GM23248 (cell line): Measurements from ENCODE around the gene KLHL30. TPM values are rescaled to one million over a fixed set of nuclear protein-coding genes. Genes with fewer than 3 reads are reported as not detected.

Experiments used
- DNase-seq: peaks from one replicate; pipeline ENCODE4 v3.0.0-alpha.2; 2015
- H2AFZ ChIP-seq: fragments of 200-600 bp; sonication (generic); 2 replicates; pipeline ENCODE4 v1.6.1; 2016; ENCODE audit warnings: antibody characterized with exemption
- H3F3A ChIP-seq: fragments of 200-600 bp; sonication (generic); 2 replicates; pipeline ENCODE4 v1.6.1; 2016; ENCODE audit warnings: mild to moderate bottlenecking, antibody characterized with exemption, mixed run types; ENCODE audit not compliant: insufficient read depth
- H3K27ac ChIP-seq: fragments of 200-600 bp; sonication (generic); 2 replicates; pipeline ENCODE4 v1.5.1; 2016; ENCODE audit warnings: mild to moderate bottlenecking
- H3K27me3 ChIP-seq: fragments of 200-600 bp; sonication (generic); replicated peaks from 2 replicates; pipeline ENCODE4 v1.6.1; 2016; ENCODE audit warnings: mild to moderate bottlenecking; ENCODE audit not compliant: insufficient read depth
- H3K36me3 ChIP-seq: fragments of 200-600 bp; sonication (generic); 2 replicates; pipeline ENCODE4 v1.6.1; 2016; ENCODE audit warnings: low read depth, mild to moderate bottlenecking
- H3K4me1 ChIP-seq: fragments of 200-600 bp; sonication (generic); 2 replicates; pipeline ENCODE4 v1.6.1; 2016; ENCODE audit warnings: mild to moderate bottlenecking; ENCODE audit not compliant: insufficient read depth
- H3K4me2 ChIP-seq: fragments of 200-600 bp; sonication (generic); one replicate; pipeline ENCODE4 v1.6.1; 2016; ENCODE audit warnings: mild to moderate bottlenecking; ENCODE audit not compliant: unreplicated experiment
- H3K4me3 ChIP-seq: fragments of 200-600 bp; sonication (generic); 2 replicates; pipeline ENCODE4 v1.5.1; 2016; ENCODE audit warnings: mild to moderate bottlenecking
- H3K79me2 ChIP-seq: fragments of 200-600 bp; sonication (generic); 2 replicates; pipeline ENCODE4 v1.6.1; 2016; ENCODE audit warnings: mild to moderate bottlenecking; ENCODE audit not compliant: insufficient read depth
- H3K9ac ChIP-seq: fragments of 200-600 bp; sonication (generic); 2 replicates; pipeline ENCODE4 v1.6.1; 2016; ENCODE audit warnings: mild to moderate bottlenecking
- H3K9me2 ChIP-seq: fragments of 200-600 bp; sonication (generic); 2 replicates; pipeline ENCODE4 v1.6.1; 2016; ENCODE audit warnings: mixed run types, mild to moderate bottlenecking, moderate library complexity; ENCODE audit not compliant: insufficient read depth
- H3K9me3 ChIP-seq: fragments of 200-600 bp; sonication (generic); one replicate; pipeline ENCODE4 v1.6.1; 2017; ENCODE audit warnings: low read depth
- H4K20me1 ChIP-seq: fragments of 200-600 bp; sonication (generic); 2 replicates; pipeline ENCODE4 v1.6.0; 2016; ENCODE audit not compliant: insufficient read depth
- EZH2 ChIP-seq: fragments of 200-600 bp; sonication (generic); IDR thresholded peaks from 2 replicates; pipeline ENCODE4 v1.6.1; 2018; ENCODE audit warnings: antibody characterized with exemption, mild to moderate bottlenecking; ENCODE audit not compliant: insufficient read depth, poor library complexity, severe bottlenecking
- EZH2phosphoT487 ChIP-seq: fragments of 200-600 bp; sonication (generic); IDR thresholded peaks from 2 replicates; pipeline ENCODE4 v1.6.1; 2018; ENCODE audit warnings: antibody characterized with exemption, moderate library complexity, mild to moderate bottlenecking, low read depth; ENCODE audit not compliant: insufficient read depth
- WGBS, 2 experiments: methylation state at CpG; one replicate each; pipeline ENCODE4 v1.1.6; 2015 to 2017; ENCODE audit warnings: low lambda C conversion rate in 2 of 2, low coverage in 1 of 2; ENCODE audit errors: missing lambda C conversion rate in 2 of 2; 5-methylcytosine and 5-hydroxymethylcytosine counted together
- in situ Hi-C: fragments of 300-500 bp; cut with MboI; formaldehyde crosslinking; loops from 2 replicates; pipeline ENCODE4 v1.15.0; 2020
- polyA plus RNA-seq: library from polyadenylated mRNA; unstranded; fragments of >200 nt; fragmentation: Nextera tagmentation; extraction: Ambion mirVana; gene quantifications from 2 replicates; pipeline ENCODE4 v1.2.1, GENCODE V29; 2016
- total RNA-seq: library from RNA; depleted of rRNA; stranded (reverse); fragments of >200 nt; shearing (Covaris generic); gene quantifications from 2 replicates; pipeline ENCODE4 v1.2.3, GENCODE V29; 2014

Gene KLHL30
- total and polyA plus RNA-seq, 2 experiments from 2014 or later, result 0.05 to 0.11 TPM

- H3K27ac ChIP-seq, result no peak overlapping the region
- H3K9ac ChIP-seq, result no peak overlapping the region
- H4K20me1 ChIP-seq, result no peaks in the 10 kb centered on the region
- no peaks in the 10 kb centered on the region for H3K27me3 ChIP-seq
- no peak overlapping the region for H3K4me3 ChIP-seq
- no peak overlapping the region for H3K4me2 ChIP-seq
- no peaks in the 10 kb centered on the region for H3K4me1 ChIP-seq
- no peaks in the 10 kb centered on the region for H3K36me3 ChIP-seq
- DNase-seq, result no peak
- in situ Hi-C loops, result no loop called here
- H2AFZ ChIP-seq, result no peak overlapping the region
- H3K79me2 ChIP-seq, result no peaks in the 10 kb centered on the region
- H3F3A ChIP-seq, result no peaks in the 10 kb centered on the region
- TF ChIP-seq EZH2phosphoT487 (no peak), EZH2 (no peak)
- no peaks in the 10 kb centered on the region for H3K9me3 ChIP-seq
- no peaks in the 10 kb centered on the region for H3K9me2 ChIP-seq
- 82 to 83% methylated on average over 18 of the region's 18 CpGs for WGBS, 2 experiments
Measured at GRCh38 chr2:238155761-238156694, 17.6 kb downstream of the KLHL30 start.

- Histone ChIP-seq H3K4me3 (no peak overlapping the region), H3K27ac (no peak overlapping the region), H3K9ac (no peak overlapping the region), H3K4me2 (no peak overlapping the region), H3K9me2 (no peaks in the 10 kb centered on the region), H3K27me3 (no peaks in the 10 kb centered on the region), H3K4me1 (no peaks in the 10 kb centered on the region), H3K36me3 (no peaks in the 10 kb centered on the region), H3K79me2 (no peaks in the 10 kb centered on the region), H4K20me1 (no peaks in the 10 kb centered on the region), H2AFZ (no peak overlapping the region), H3F3A (no peaks in the 10 kb centered on the region), H3K9me3 (no peaks in the 10 kb centered on the region)
- 34 to 39% methylated on average over 14 of the region's 14 CpGs for WGBS, 2 experiments
- in situ Hi-C loops, result no loop called here
- TF ChIP-seq EZH2 (no peak), EZH2phosphoT487 (no peak)
- no peak for DNase-seq
Measured at GRCh38 chr2:238157506-238158017, 19.1 kb downstream of the KLHL30 start.

GRCh38 chr2:238158018-238158508 lies 19.6 kb downstream of the KLHL30 start:
- Histone ChIP-seq H4K20me1 (no peaks in the 10 kb centered on the region), H3F3A (no peaks in the 10 kb centered on the region), H3K9me2 (no peaks in the 10 kb centered on the region), H3K36me3 (no peaks in the 10 kb centered on the region), H3K27me3 (no peaks in the 10 kb centered on the region), H3K9me3 (no peaks in the 10 kb centered on the region), H2AFZ (no peak overlapping the region), H3K79me2 (no peaks in the 10 kb centered on the region), H3K4me2 (no peak overlapping the region), H3K9ac (no peak overlapping the region), H3K27ac (no peak overlapping the region), H3K4me3 (no peak overlapping the region), H3K4me1 (no peaks in the 10 kb centered on the region)
- WGBS, 2 experiments, result 35 to 38% methylated on average over 17 to 19 of the region's 21 CpGs
- in situ Hi-C loops, result no loop called here
- no peak for TF ChIP-seq EZH2
- no peak for TF ChIP-seq EZH2phosphoT487
- DNase-seq, result no peak

- TF ChIP-seq EZH2phosphoT487, result no peak
- no peak for TF ChIP-seq EZH2
- Histone ChIP-seq H3K27ac (no peak within 1 kb of the TSS), H3K27me3 (no peaks in the 10 kb centered on the region), H3K4me1 (no peaks in the 10 kb centered on the region), H3F3A (no peaks in the 10 kb centered on the region), H2AFZ (peak within 1 kb of the TSS; percentile 42; the same call in 1 of the 2 replicates), H3K9me3 (no peaks in the 10 kb centered on the region), H3K4me2 (peak within 1 kb of the TSS; percentile 70), H3K79me2 (no peaks in the 10 kb centered on the region), H3K4me3 (peak within 1 kb of the TSS; percentile 62), H3K9ac (peak within 1 kb of the TSS; percentile 53; the same call in 1 of the 2 replicates), H4K20me1 (no peaks in the 10 kb centered on the region), H3K36me3 (no peaks in the 10 kb centered on the region), H3K9me2 (no peaks in the 10 kb centered on the region)
- 4 to 9% methylated on average over 9 to 46 of the region's 61 CpGs for WGBS, 2 experiments
- DNase-seq, result peak; percentile 69
- in situ Hi-C loops, result no loop called here
Measured at GRCh38 chr2:238158509-238159070, 20.1 kb downstream of the KLHL30 start, which contains the start of gene ERFE. Gene ERFE, plus strand, starts transcription at chr2:238158970. Its CDS starts 38 bp downstream, at chr2:238159008.
